GM21619 (cell line): ENCODE results near the gene MICAL3.
"Not testable (repeated sequence)": the region's sequence is repeated elsewhere in the genome, so short reads cannot be mapped to it uniquely, and the experiment has no call there.

Source experiments
- ATAC-seq: cut with Tn5 transposase; IDR thresholded peaks from one replicate; pipeline ENCODE4 v1.9.1; 2021; ENCODE audit not compliant: unreplicated experiment

MICAL3 gene

GRCh38 chr22:17773606-17774205 is 250.7 kb downstream of the MICAL3 start:
- no peak for ATAC-seq

- no peak for ATAC-seq
These were observed 251.3 kb downstream of the MICAL3 start for GRCh38 chr22:17772958-17773605.

GRCh38 chr22:17772249-17772957 is 252.0 kb downstream of the MICAL3 start:
- no peak for ATAC-seq

- no peak for ATAC-seq
These were observed 253.9 kb downstream of the MICAL3 start for GRCh38 chr22:17770180-17771077.

GRCh38 chr22:17769716-17770082 is 254.7 kb downstream of the MICAL3 start:
- no peak for ATAC-seq

- no peak for ATAC-seq
These were observed 255.2 kb downstream of the MICAL3 start for GRCh38 chr22:17769013-17769715.

GRCh38 chr22:17767233-17768065 is 256.9 kb downstream of the MICAL3 start:
- peak; percentile 57 for ATAC-seq

GRCh38 chr22:17764852-17765251 is 259.5 kb downstream of the MICAL3 start:
- ATAC-seq: not testable (repeated sequence)

GRCh38 chr22:17764036-17764435 is 260.3 kb downstream of the MICAL3 start:
- ATAC-seq: no peak

GRCh38 chr22:17763442-17763841 is 260.9 kb downstream of the MICAL3 start:
- ATAC-seq: not testable (repeated sequence)

GRCh38 chr22:17761138-17761488 is 263.2 kb downstream of the MICAL3 start:
- ATAC-seq: no peak

GRCh38 chr22:17754233-17754925 is 270.0 kb downstream of the MICAL3 start:
- ATAC-seq: no peak

GRCh38 chr22:17753401-17753989 is 270.9 kb downstream of the MICAL3 start:
- ATAC-seq: no peak

- no peak for ATAC-seq
These were observed 272.8 kb downstream of the MICAL3 start for GRCh38 chr22:17751596-17751995.

- no peak for ATAC-seq
These were observed 274.6 kb downstream of the MICAL3 start for GRCh38 chr22:17749605-17750395.

GRCh38 chr22:17748555-17749353 is 275.6 kb downstream of the MICAL3 start:
- ATAC-seq: no peak

GRCh38 chr22:17746916-17747315 is 277.4 kb downstream of the MICAL3 start:
- ATAC-seq: no peak
